IPS-18c (cell line): ENCODE data around the gene EPHB6.

ENCODE experiments used
- H3K4me3 ChIP-seq: 2 replicates; pipeline ENCODE4 v1.7.0; 2013; ENCODE audit warnings: low read depth, mild to moderate bottlenecking, low read length, moderate library complexity; ENCODE audit not compliant: insufficient read depth
- H3K9me3 ChIP-seq: one replicate; pipeline ENCODE4 v1.6.1; 2013; ENCODE audit warnings: mild to moderate bottlenecking, low read length, moderate library complexity; ENCODE audit not compliant: control insufficient read depth, insufficient read depth

EPHB6 gene, protein sequence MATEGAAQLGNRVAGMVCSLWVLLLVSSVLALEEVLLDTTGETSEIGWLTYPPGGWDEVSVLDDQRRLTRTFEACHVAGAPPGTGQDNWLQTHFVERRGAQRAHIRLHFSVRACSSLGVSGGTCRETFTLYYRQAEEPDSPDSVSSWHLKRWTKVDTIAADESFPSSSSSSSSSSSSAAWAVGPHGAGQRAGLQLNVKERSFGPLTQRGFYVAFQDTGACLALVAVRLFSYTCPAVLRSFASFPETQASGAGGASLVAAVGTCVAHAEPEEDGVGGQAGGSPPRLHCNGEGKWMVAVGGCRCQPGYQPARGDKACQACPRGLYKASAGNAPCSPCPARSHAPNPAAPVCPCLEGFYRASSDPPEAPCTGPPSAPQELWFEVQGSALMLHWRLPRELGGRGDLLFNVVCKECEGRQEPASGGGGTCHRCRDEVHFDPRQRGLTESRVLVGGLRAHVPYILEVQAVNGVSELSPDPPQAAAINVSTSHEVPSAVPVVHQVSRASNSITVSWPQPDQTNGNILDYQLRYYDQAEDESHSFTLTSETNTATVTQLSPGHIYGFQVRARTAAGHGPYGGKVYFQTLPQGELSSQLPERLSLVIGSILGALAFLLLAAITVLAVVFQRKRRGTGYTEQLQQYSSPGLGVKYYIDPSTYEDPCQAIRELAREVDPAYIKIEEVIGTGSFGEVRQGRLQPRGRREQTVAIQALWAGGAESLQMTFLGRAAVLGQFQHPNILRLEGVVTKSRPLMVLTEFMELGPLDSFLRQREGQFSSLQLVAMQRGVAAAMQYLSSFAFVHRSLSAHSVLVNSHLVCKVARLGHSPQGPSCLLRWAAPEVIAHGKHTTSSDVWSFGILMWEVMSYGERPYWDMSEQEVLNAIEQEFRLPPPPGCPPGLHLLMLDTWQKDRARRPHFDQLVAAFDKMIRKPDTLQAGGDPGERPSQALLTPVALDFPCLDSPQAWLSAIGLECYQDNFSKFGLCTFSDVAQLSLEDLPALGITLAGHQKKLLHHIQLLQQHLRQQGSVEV

DNA sequence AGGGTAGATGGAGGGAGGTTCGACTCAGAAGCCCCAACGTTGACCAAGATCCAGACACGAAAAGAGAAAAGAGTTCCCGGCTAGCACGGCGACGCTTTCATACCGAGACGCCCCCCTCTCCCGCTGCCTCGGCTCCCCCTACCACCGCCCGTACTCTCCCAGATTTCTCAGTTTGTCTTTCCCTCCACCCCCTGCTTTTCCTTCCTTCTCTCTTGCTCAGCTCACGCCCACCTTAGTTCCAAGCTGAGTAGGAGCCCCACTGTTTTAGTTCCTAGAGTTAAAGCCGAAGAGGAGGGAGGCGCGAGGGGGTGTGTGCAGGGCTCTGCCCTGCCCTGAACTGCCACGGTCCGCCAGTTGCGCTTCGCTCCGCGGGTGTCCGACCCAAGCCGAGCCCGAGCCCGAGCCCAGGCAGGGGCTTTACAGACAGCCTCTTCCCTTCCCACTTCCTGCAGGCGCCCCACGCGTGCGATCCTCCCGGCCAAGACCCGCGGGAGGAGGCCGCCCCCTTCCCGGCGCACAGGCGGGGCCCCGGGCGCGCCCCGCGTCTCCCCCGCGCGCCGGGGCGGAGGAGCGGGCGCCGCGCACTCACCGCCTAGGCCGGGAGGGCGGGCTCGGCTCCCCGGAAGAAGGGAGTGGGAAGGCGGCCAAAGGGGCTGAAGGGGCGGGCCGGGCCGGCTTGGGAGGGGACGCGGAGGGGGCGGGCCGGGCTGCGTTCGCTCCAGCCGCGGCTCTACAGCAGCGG lies at the start of gene EPHB6:
EPHB6 (plus strand) TSS at position 705 of the 742 bp plus-strand sequence. CDS start 8,152 bp downstream, outside the sequence.
- Histone ChIP-seq H3K9me3 (no peaks in the 10 kb centered on the region), H3K4me3 (peak within 1 kb of the TSS; percentile 85)

DNA sequence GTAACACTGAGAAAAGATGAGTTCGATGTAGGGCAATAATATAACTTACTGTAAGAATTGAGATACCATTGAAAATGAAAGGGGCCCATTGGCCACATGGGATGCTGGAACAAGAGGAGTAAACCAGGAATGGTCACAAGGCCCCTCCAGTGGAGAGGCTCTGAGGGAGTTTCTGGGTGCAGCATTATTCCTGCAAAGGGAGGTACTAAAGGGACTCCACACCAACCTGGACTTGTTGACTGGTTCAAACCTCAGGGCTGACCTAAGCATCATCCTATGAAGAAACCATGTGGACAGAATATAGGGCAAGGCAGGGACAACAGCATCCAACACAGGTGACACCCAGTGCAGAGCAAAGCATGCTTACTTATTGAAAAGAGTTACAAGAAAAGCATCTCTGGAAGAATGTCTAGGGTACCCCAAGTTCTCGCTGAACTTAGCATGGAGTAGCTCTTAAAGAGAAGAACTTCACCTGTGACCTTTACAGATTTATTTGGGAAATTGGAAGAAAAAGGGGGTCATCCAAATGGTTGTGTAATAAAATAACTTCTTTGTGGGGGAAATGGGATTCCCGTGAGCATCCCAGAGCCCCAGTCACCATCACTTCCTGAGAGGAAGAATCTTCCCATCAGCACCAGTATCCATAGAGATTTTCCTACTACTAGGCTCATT lies 49.4 kb upstream of the EPHB6 start:
- Histone ChIP-seq H3K4me3 (no peak overlapping the region), H3K9me3 (peaks cover 3% of the 10 kb centered on the region)

DNA sequence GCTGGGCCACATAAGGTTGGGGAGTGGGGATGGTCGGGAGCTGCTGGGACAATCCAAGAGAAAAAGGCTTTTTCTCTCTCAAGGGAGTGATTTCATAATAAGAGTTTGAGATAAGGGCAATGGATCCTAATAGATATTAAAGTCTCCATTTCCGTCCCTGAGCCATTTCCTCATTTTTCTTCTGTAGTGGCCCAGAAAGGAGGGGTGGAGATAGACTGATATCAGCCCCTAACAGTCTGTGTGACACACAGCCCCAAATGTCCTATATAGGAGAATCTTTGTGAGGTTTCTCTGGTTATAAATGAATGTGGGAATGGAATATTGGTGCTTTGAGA lies 48.9 kb upstream of the EPHB6 start:
- Histone ChIP-seq H3K4me3 (no peak overlapping the region), H3K9me3 (peaks cover 3% of the 10 kb centered on the region)

DNA sequence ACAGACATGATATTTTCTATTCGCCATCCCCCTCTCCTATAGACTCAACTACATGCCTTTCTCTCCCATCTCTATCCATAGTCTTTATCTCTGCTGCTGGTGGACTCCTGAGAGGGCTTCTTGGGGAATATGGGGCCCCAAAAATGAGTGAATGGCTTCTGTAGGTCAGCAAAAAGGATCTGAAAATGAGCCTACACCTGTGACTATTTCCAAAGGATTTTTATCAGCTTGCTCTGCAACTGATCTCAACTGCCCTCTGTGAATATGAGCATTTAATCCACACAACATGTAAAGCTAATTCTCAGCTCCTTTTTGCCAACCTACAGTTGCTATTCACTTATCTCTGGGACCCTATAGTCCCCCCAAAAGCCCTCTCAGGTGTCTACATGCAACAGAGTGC lies 47.9 kb upstream of the EPHB6 start:
- Histone ChIP-seq H3K9me3 (peaks cover 3% of the 10 kb centered on the region), H3K4me3 (no peak overlapping the region)

DNA sequence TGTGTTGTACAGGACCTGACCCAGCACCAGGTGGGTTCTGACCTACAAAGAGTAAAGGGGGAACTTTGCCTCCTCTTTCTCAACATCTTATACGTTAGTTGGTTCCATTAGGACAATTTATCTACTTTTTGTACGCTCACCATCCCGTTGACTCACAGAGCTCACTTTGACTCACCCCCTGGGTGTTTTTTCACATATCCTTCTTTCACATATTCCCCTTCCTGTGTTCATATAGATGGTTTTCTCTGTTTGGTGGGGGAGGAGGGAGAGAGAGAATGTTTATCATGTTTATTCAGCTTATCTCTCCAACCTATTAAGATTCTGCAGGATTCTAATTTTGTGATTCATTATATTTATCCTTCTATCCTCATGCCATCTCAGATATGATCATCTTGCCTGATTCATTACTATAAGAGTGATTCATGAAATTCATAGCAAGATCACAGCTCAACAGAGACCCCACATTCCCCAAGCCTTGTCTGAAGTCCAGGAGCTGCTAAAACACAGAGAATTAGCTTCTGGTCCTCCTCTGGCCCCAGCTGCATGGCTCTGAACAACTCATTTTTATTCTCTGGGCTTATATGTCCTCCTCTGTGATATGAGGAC lies 46.9 kb upstream of the EPHB6 start:
- peaks cover 3% of the 10 kb centered on the region for H3K9me3 ChIP-seq

DNA sequence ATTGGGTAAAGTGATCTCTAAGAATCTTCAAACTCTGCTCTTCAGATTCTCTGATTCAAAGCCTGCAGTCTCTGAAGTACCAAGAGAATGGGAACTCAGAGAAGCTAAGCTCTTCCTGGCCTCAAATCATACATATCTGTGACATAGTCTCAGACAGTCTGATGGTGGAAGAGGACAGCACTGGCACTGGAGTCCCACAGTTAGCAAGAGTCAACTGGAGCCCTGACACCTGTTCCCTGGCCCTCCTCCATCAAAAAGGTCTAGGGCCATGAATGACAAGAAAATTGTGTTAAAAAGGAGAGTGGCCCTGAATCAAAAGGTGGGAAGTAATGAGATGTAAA lies 46.4 kb upstream of the EPHB6 start:
- peaks cover 3% of the 10 kb centered on the region for H3K9me3 ChIP-seq
- no peak overlapping the region for H3K4me3 ChIP-seq

More for the DNA sequence above, 46.9 kb upstream of the EPHB6 start:
- no peak overlapping the region for H3K4me3 ChIP-seq

DNA sequence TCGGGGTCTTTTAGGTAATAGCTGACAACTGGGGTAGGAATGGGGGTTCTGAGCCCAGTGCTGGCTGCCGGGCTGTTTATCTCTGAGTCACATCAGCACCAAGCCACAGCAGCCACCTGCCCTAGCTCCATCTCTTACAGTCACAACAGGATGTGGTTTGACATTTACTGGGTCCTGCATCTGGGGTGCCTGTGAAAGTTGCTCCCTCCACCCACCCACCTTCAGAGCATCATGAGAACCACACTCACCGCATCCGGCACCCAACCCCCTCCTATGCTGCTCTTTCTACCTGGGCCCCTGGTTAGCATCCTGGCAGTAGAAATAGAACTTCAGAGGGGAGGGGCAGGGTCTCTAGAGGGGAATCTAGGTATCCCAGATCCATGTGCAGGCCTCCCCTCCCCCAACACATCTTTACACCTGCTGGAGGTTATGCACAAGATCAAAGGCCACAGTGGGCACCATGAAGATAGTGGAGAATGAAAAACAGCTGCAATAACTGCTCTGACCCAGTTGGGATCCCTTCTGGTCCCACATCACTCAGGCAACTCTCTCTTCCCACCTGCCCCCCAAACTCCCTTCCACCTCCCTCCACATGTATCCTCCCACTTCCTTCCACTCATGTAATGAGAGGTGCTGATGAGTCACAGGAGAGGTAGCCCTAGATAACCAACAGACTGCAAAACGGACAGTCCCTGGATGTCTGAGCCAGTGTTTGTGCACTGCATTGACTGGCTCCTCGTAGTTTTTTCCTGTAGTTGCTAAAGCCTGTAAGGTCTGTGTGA lies 45.9 kb upstream of the EPHB6 start:
- Histone ChIP-seq H3K4me3 (no peak overlapping the region), H3K9me3 (peaks cover 3% of the 10 kb centered on the region)

DNA sequence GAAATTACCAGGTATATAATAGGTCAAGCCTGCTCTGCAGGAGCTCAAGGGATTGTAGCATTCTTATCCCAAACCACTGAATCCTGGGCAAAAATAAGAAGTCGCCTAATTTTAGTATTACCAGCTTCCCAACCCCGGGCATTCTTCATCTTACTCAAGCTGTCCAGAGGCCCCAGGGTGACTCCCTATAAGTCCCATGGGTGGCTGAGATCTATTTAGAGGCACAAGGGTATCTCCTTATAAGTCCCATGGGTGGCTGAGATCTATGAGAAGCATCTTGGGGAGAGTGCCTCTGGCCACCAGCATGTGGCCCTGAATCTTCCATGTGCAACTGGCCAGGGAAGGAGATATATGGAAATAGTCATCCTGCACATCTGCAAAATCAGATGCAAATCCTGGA lies 45.2 kb upstream of the EPHB6 start:
- H3K9me3 ChIP-seq, result peaks cover 3% of the 10 kb centered on the region
- no peak overlapping the region for H3K4me3 ChIP-seq

DNA sequence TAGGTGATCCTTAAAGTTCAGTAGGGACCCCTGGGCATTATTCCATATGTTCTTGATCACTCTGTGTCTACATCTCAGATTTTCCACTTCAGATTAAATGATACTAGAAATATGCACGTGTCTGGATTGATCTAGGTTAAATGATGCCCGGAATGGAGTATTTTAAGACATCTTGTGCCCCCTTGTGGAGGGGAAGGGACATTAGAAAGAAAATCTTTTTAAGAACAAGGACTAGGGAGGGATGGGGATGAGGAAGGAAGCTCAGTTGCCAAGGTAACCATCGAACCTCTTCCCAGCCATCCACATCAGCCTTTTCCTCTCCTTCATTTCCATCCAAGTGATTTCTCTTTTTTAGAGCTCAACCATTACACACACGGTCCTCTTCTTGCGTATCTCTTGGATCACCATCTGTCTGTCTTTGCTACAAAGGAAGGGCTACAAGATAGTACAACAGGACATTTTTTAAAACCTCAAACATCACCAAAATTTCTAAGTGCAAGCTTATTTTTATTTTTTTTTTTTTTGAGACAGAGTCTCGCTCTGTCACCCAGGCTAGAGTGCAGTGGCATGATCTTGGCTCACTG lies 43.6 kb upstream of the EPHB6 start:
- H3K4me3 ChIP-seq, result no peak overlapping the region

DNA sequence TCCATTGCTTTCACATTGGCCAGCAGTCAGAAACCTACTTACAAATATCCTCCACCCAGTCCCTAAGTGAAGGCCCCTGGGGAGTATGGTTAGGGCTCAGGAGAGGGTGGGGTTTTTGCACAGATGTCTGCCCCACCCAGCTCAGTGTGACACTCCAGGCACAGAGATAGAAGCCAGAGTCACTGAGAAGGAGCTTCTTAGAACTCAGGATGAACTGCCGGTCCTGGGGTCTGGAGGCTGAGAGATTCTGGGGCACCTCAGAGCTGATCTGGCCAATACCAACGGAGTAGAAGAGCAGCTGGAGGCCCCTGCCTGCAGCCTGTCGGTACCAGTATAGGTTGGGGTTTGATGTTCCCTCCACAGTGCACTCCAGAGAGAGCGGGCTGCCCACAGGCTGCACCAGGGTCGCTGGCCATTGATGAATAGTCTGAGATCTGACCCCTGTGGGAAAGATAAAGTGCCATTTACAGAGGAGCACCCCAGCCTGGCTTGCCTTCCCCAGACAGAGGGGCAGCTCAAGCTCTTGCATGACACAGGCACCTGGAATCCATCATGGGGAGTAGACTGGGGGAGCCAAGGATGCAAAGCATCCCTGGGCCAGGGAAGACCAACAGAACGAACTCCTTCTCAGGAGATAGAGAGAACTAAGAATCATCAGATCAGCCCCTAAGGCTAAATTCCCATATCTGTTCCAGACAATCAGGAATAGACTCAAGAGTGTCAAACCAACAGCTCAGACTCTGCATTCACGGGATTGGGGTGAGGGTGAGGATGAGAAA lies 42.2 kb upstream of the EPHB6 start:
- Histone ChIP-seq H3K4me3 (no peak overlapping the region), H3K9me3 (no peaks in the 10 kb centered on the region)

More for the DNA sequence above, 43.6 kb upstream of the EPHB6 start:
- no peaks in the 10 kb centered on the region for H3K9me3 ChIP-seq

DNA sequence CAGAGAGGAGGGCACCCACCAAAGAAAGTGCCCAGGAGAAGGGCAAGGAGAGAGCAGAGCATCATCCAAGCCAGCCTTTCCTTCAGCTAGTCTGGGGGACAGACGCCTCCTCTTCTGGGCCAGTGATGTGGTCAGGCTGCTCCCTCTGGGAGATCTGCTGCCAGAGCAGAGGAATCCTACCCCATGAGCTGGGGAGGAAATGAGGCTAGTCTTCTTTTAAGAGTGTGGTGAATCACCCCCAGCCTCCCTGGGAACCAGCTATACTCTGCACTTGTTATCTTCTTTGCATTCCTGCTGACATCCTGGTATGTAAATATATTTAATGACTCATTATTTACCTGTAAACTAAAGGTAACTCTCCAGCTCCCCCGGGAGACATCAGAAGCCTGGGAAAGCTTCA lies 41.6 kb upstream of the EPHB6 start:
- Histone ChIP-seq H3K4me3 (no peak overlapping the region), H3K9me3 (no peaks in the 10 kb centered on the region)

DNA sequence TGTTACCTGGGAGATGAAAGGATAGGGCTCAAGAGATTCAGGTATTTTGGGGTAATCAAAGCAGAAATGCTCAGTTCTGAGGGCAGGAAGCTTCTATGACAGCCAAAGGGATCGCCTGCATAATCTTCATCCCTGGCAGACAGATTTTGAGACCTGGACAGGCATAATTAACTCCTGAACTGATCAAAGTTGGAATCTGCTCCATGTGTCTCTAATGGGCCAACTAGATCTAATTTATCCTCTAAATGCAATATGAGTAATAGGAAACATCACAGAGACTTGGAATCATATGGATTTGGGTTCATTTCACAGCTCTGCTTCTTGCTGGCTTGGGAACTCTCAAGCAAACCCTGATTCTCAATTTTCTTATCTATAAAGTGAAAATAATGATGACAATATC lies 41.2 kb upstream of the EPHB6 start:
- Histone ChIP-seq H3K9me3 (no peaks in the 10 kb centered on the region), H3K4me3 (no peak overlapping the region)

DNA sequence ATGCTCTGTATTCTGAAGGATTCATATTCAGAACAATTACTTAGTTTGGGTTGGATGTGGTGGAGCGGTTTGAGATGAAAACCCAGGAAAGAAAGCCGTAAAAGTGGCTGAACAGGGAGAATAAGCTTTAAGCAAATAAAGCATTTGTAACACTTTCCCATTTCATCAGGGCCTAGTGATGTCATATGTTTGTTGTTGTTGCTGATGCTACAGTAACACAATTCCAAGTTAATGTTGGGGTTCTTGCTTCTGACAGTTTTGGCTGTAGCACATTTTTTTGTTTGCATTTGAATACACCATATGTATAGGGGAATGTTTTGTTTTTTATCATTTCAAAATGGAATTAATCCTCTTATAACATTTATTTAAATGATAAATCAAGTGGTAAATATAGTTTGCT lies 40.4 kb upstream of the EPHB6 start:
- H3K9me3 ChIP-seq, result no peaks in the 10 kb centered on the region
- H3K4me3 ChIP-seq, result no peak overlapping the region

DNA sequence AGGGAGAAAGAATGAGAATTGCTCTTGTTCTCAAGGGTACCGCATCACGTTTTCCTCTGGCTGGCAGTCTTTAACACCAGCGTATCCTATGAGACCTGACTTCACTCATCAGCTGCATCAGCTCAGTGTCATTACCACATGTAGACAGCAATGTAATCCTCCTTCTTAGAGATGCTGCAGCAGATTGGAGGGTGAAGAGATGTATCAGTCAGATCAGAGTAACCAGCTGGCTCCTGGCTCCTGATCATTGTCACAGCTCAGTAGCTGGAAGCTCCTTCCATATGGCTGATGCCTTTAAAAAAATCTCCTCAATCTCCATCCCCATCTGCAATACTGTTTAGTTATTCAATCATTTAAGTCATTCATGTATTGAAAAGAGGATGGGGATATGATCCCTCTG lies 39.7 kb upstream of the EPHB6 start:
- Histone ChIP-seq H3K9me3 (no peaks in the 10 kb centered on the region), H3K4me3 (no peak overlapping the region)

DNA sequence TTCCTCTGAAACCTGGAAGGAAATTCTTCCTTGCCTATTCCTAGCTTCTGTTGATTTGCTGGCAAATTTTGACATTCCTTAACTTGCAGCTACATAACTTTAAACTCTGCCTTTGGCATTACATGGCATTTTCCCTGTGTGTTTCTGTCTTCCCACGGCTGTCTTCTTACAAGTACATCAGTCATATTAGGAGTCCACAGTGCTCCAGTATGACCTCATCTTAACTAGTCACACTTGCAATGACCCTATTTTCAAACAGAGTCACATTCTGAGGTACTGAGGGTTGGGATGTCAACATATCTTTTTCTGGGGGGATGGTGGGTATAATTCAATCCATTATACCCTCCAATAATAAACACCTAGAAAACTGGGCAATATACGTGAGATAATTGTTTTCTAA lies 37.4 kb upstream of the EPHB6 start:
- no peak overlapping the region for H3K4me3 ChIP-seq
- H3K9me3 ChIP-seq, result no peaks in the 10 kb centered on the region
